Left forelimb (tissue), 1 donor: ENCODE results near the gene SYP.
"Not testable (repeated sequence)": the region's sequence is repeated elsewhere in the genome, so short reads cannot be mapped to it uniquely, and the experiment has no call there.

Experiments used
- DNase-seq: peaks from one replicate; pipeline ENCODE4 v3.0.0-alpha.2; 2018; ENCODE audit warnings: low spot score

SYP gene

DNA sequence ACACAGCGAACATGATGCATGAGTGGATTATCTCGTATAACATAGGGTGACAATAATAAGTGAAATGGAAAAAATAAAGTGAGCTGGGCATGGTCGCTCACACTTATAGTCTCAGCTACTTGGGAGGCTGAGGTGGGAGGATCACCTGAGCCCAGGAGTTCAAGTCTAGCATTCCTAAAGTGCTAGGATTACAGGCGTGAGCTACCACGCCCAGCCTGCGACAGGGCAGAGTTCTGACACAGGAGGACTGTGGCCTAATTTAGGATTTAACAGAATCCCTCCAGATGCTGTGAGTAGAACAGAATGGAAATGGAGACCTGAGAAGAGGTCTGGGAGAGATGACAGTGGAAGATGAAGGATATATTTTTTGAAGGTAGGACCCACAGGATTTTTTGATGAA is 10.4 kb downstream of the SYP start:
- DNase-seq, result no peak

DNA sequence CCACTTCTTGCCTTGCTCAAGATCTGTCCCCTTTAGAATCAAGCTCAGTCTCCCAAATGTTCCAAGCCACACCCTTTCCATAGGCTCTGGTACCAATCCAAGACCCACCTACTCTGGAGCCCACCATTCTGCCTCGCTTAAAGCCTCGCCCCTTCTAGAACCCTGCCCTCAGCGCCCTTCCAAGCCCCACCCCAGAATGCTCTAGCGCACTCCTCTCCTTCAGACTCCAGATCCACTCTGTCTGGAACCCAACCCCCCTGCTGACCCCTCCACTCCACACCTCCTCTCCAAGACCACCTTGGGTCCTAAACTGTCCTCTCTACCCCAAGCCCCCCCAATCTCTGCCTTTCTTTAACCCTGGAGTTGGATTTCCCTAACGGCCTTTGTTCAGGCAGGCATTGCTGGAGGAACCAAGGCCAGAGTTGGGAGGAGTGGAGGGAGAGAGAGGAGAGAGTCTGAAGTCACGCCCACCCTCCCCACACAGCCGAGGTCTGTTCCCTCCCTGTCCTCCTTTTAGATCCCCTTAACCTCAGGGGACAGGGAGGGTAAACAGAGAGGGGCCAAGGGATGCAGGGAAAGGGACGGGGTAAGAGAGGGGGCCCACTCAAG is 11.4 kb downstream of the SYP start:
- DNase-seq, result no peak

DNA sequence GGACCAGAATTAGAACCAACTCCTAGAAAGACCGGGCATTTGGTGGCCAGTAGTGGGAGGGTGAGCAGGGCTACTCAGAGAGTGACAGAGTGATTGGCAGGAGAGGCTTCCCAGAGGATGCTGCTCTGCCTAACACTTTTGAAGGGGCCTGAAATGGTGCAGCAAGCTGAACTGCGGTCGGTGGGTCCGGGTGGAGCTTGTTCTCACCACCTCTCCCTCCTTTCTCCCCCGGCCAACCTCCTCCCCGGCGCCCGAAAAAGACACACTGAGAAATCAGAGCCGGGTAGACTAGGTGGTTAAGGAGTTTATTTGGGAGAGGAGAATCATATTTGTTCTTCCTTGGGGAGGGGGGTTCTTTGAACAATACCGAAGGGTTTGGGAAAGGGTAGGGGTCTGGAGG is 12.5 kb downstream of the SYP start:
- DNase-seq, result no peak

DNA sequence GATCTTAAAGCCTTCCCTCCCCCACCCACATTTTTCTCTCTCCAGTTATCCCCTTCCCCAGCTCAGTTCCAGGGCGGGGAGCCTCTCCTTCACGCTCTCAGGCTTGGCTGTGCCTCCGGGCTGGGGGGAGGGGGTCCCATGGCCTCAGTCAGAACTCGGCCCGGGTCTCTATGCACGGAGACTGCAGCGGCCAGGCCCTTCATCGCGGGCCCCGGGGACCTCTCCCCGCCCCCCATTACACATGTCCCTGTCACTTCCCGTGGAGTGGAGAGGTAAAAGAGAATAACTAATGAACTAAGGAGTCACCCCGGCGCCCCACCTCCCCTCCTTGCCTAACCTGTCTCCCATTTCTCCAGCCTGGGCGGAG is 13.0 kb downstream of the SYP start:
- DNase-seq, result no peak

DNA sequence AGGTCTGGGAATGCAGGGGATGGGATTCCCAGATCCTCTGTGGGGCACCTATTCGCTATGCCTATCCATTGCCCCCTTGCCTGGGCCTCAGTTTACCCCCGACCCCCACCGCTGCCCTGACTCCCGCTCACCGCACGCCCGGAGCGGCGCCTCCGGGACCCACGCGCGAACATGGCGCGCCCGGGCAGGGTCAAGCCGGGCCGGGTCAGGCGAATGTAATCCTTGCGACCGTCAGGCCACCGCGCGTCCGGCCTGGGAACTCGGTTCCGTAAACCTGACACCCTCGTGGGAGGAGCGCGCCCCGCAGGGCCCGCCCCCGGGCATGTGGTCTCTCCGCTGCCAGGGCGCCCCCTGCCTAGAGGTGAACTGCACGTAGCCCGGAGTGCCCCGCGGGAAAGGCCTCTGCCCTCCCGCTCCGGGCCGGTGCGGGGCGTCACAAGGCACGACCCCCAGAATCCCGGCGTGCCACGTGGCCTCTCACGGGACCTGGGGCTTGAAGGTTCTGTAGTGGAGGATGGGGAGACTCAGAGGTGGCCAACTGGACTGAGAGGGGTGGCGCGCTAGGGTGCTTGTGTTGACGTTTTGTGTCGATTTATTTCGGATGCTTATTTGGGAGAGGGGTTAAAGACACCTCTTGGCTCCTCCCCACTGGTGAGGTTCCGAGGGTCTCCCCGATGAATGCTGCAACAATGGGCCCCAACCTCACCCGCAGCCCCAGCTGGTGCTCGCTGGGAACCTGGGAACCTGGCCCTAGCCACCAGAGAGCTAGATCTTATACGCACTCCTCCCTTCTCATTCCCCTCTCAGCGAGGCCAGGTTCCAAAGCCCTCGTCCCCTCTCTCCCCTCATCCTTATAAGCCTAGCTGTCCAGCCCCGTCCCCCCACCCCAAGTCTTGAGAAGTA is 13.6 kb downstream of the SYP start, which contains the start of gene PRICKLE3:
TSS of gene PRICKLE3 (minus strand) at position 249 of the 903 bp plus-strand sequence. CDS start at position 173, 76 bp downstream.
- no peak for DNase-seq

DNA sequence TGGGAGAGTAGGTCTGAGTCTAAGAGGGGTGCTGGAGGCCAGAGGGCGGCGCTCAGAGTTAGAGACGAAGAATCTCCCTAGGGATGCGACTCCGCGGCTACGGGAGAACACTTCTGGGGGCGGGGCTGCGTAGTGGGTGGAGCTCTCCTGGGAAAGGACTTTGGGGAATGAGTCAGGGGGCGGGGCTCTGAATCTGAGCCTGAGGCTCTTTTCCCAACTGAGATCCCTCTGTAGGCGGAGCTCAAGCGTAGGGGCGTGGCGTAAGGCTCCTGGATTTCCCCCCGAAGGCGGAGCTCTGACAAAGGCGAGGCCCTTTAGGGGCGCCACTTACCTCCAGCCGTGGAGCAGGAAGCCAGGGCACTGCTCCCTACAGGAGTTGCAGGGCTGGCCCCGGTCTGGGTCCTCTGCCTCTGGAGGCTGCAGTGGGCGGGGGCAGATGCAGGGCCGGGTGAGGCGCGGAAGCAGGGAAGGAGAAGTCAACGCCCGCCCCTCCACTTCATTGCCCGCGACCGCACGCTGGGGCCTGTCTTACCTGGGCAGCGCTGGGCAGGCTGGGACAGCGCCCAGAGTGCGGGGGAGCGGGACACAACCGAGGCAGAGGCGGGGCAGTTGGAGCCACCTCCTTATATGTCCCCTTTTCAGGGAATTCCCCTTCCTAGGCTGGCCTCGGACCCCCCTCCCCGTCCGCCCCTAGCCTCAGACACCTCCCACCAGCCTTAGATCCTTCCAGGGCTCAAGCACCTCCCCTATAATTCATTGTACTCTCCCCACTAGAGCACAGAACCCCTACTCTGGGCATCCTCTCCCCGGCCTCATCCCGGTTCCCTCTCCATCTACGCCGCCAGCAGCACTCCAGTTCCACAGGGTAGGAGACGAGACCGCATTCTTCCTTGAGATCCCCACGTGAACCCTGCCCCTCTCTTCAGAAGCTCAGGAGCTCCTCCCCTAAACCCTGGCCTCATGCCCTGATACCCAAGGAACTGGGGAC is 15.4 kb downstream of the SYP start:
- no peak for DNase-seq

DNA sequence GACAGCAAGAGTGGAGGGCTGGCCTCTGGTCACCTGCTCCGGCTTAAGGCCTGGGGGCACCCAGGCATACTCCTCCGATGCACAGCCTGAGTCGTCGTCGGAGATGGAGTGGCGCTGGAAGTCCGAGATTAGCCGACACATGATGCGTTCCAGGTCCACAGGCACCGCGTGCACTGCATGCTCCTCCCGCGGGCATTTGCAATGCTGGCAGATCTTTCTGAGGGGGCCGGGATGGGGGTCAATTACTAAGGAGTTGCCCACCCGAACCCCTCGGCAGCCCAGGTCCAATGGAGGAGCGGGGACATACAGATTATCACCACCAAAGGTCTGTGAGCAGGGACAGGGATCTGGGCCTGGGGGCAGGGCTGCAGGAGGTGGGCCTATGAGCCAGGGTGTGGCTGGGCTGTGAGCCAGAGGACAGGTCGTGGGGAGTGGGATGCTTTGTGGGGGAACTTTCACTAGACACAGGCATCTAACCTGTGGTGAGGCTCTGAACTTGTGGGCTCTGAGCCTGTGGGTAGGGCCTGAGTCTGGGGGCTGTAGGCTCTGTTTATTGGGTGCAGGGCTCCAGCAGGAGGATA is 16.2 kb downstream of the SYP start:
- no peak for DNase-seq

DNA sequence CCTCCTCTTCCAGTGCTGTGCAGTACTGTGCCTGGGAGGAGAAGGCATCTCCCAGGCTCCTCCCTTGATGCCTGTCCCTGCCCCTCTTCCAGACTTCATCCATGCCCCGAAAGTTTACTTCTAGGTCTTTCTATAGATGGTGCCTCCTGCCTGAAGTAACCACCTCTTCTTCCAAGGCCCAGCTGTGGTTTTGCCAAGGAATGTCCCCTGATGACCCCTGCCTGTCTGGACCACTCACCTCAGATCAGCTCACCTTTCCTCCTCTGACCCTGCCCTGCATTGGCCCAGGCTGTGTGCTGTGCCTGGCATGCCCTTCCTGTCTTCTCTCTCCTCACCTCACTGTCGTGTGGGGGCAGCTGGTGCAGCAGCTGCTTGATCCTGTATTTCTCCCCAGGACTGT is 20.6 kb downstream of the SYP start:
- no peak for DNase-seq

DNA sequence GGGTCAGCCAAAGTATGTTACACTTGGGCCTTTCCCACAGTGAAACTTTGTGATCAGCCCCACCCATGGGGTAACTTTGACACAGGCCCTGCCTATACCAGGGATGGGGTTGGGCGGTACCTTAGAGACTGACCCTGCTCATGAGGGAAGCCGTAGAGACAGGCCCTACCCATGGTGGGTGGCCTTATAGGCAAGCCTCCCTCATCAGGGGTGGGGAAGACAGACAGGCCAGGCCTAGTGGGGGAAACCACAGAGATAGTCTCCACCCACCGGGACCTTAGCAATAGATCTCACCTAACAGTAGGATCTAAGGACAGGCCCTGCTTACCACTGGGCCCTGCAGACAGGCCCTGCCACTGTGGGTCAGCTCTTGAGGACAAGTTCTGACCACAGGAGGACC is 21.5 kb downstream of the SYP start:
- no peak for DNase-seq

DNA sequence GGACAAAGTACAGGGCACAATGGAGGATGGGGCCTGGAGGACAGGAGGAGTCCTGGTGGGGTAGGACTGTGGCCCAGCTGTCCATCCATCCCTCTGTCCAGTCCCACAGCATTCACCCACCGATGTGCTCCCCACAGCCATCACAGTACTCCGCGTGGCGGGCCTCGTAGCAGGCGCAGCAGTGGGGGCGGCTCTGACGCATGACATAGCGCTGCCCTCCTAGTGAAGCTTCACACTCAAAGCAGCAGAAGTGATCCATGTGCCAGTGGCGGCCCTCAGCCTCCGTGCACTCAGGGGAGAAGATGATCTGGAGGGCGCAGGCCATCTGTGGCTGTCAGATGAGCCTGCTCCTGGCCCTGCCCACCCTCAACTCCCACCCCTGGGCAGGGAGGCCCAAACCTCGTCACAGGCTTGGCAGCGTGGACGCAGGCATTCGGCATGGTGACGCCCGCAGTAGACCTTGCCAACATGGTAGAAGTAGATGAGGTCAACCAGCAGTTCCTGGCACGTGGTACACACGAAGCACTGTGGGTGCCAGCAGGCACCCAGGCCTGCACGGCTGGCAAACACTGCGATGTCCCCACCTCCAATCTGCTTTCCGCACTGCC is 22.0 kb downstream of the SYP start:
- DNase-seq, result no peak

DNA sequence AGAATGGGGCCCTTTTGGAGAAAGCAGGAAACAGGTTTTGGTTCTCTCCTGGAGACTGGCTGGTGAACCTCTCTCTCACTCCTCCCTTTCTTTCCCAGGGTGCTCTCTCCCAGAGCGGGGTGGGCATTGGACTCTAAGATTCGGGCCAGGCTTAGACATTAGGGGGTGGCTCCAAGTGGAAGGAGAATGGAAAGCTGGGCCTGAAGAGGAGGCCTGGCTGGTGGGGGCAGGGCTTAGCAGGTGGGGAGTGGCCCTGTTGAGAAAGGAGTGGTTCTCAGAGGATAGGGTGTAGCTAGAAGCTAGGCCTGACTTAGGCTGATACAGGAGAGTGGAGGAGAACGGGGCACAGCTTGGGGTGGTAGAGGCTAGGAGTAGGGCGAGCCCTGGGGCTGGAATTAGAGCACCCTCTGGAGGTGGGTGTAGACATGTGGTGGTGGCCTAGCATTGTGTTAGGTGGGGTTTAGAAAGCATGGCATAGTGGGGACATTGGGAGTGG is 22.6 kb downstream of the SYP start:
- no peak for DNase-seq

DNA sequence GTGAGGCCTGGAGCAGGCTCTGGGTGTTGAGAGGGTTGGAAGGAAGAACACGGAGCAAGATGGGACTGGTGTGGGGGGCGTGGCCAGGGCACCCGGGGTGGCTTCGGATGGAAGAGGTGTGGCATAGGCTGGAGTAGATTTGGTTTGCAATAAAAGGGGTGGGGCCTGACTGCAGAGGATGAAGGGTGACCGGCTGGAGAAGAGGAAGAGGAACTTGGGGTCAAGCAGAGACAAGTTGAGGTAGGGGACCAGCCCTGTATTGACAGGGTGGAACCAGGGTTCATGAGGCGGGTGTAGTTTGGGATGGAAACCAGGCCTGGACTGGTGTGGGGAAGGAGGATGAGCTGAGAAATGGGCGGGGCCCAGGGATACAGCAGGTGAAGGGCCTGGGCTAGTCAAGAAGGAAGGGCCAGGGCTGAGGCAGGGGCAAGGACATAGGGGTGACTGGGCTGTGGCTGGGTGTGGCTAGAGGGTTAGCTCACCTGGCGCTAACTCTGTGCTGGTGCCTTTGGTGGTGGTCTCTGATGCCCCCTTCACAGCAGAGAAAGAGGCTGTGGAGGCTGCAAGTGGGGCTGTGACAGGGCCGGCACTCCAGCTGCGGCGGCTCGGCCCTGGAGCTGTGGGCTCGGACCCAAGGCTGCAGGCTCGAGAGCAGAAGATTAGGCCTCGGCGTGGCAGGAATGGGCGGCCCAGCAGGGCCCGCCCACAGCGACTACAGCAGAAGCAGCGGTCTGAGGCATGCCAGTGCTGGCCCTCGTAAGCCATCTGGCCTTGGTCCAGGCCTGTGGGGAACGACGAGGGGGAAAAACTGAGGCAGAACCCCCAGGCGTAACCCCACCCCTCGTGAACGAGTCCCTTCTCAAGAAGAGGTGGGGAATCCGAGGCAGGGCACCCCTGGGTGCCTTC is 23.3 kb downstream of the SYP start:
- no peak for DNase-seq

DNA sequence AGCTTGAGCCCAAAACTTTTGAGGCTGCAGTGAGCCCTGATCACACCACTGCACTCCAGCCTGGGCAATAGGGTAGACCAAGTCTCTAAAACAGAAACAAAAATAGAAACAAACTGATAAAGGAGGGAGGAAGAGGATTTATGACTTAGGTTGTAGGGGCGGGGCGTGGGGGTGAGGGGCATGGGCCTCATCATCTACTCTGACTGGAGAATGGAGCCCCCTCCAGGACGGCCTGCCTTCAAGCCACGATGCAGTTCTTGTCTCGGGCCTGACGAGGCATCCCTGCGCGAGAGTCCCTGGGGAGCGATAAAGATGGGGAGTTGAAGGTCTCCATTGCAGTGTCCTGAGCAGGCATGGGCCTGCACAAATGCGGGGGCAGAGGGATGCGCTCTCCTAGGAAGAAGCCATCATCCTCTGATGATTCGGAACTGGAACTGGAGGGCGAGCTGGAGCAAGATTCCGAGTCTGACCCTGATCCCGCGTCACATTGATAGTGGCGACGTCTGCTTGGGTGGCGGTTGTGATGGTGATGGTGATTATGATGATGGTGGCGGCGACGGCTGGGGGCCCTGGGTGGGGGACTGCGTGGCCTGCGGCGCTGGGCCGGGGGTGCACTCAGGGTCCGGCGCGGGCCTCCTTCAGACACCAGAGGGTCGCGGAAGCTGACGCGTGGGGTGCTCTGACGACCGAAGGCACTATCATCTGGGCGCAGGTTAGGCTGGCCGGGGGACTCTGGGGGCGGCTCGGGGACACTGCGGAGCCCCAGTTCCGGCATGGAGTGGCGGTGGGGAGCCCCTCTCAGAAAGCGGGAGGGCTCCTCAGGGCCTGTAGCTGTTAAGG is 24.3 kb downstream of the SYP start:
- DNase-seq, result no peak

DNA sequence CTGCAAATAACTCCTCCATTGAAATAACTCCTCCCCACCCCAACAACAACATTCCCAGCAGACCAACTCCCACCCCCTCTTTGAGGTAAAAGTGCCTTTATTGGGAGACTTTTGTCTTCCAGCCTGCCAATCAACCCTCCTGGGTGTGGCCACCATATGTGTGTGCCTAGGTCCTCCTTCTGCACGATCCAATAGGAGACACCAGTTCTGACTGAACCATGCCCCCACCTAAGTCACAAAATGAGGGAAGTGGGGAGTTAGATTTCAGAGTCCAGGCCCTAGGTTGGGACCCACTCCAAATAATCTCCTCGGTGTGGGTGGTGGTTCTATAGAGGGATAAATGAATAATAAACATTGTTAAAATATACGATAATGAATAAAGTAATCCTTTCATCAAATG is 25.3 kb downstream of the SYP start:
- DNase-seq, result no peak

DNA sequence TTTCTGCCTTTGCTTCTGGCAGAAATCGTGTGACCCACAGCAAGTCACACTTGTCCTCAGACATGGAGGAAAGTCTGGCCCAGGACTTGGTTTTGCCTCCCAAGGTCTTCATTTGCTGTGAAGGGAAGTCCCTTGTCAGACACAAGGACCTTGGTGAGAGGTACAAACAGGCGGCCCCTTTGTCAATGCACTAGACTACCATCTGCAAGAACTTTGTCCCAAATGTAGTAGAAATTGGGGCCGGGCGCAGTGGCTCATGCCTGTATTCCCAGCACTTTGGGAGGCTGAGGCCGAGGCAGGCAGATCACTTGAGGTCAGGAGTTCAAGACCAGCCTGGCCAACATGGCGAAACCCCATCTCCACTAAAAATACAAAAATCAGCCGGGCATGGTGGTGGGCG is 26.4 kb downstream of the SYP start:
- DNase-seq, result not testable (repeated sequence)

DNA sequence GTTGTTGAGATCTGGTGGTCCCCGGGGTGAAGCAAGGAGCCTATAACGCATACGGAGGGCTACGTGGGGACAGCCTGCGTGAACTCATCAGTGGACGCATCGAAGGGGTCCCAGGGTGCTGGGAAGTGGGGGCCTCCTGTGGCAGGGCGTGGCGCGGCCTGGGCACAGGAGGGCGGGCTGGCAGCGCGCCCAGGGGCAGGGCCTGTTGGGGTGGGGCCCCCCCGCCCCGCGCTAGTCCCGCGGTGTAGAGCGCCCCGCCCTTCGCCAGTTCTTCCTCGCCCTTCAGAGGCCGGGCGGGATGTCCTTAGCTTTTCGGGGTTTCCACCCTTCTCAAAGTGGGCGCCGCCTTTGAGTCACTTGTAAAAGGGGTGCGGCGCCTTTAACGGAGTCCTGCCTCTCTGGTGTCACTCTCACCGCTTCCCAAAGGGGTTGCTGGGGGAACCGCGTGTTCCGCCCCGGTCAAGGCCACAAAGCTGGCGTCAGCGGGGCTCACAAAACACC is 27.7 kb downstream of the SYP start:
- no peak for DNase-seq

DNA sequence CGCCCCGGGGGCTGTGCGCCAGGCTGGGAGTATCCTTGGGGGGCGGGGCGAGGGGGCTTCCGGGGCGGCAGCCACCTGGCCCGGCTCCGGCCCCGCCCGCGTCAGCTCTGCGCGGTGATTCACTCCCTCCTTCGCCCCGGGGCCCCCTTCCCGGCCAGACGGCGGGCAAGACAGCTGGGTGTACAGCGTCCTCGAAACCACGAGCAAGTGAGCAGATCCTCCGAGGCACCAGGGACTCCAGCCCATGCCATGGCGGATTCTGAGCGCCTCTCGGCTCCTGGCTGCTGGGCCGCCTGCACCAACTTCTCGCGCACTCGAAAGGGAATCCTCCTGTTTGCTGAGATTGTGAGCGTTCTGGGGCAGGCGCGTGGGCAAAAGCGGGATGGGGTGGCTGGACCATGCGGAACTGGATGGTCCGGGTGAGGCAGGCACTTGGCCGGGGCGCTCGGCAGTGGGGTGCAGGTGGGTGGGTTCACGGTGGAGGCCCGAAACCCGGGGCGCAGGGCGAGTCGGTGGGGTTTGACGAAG is 28.2 kb downstream of the SYP start, which contains the start of gene PLP2:
TSS of gene PLP2 (plus strand) at position 147 of the 528 bp plus-strand sequence. CDS start at position 250, 103 bp downstream.
- peak; percentile 68 for DNase-seq

DNA sequence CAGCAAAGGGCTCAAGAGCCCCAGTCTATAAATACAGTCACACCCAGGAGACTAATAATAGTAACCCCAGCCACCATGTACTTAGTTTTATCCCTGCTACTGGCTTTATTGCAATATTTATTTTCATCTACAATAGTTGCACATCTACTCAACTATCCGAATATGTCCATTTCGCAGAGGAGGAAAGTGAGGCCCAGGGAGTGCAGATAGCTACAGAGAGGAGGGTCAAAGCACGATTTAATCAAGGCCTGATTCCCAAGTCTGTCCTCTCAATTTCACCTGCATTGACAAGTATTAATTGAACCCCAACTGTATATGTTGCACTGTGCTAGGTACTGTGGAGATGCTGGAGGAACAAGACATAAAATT is 32.3 kb downstream of the SYP start:
- no peak for DNase-seq
